Colonic mucosa (tissue), 4 donors: Measurements from ENCODE around the gene MED14. TPM values are rescaled to one million over a fixed set of nuclear protein-coding genes. Genes with fewer than 3 reads are reported as not detected.

Experiments
- DNase-seq: peaks from one replicate; pipeline ENCODE4 v3.0.0-alpha.2; 2020
- H3K27ac ChIP-seq: fragments of 200-600 bp; one replicate; pipeline ENCODE4 v1.8.0; 2021
- H3K27me3 ChIP-seq: fragments of 200-600 bp; one replicate; pipeline ENCODE4 v1.8.0; 2021
- H3K36me3 ChIP-seq: fragments of 200-600 bp; one replicate; pipeline ENCODE4 v1.8.0; 2021
- H3K4me1 ChIP-seq: fragments of 200-600 bp; one replicate; pipeline ENCODE4 v1.8.0; 2021; ENCODE audit warnings: mild to moderate bottlenecking
- H3K4me3 ChIP-seq: fragments of 200-600 bp; one replicate; pipeline ENCODE4 v1.8.0; 2021
- H3K9ac ChIP-seq, 2 donors: one replicate each; pipeline ENCODE4 v1.7.0; 2013; ENCODE audit warnings: control low read depth in 2 of 2, low read depth in 2 of 2, low read length in 2 of 2
- H3K9me3 ChIP-seq: fragments of 200-600 bp; one replicate; pipeline ENCODE4 v1.8.0; 2021
- CTCF ChIP-seq: fragments of 200-600 bp; IDR thresholded peaks from one replicate; pipeline ENCODE4 v1.8.0; 2022; ENCODE audit warnings: antibody characterized with exemption, mild to moderate bottlenecking
- intact Hi-C: fragments of 100-400 bp; cut with DNase I; formaldehyde crosslinking; loops from one replicate; pipeline ENCODE4 v1.14.1; 2022
- total RNA-seq, 2 donors: library from RNA; stranded (reverse); fragmentation: NEBNext Ultra II Directional in 1 of 2; extraction: Animal tissue kit (Norgen Biotek cat#: 25700) in 1 of 2; gene quantifications; one replicate each; pipeline ENCODE4 v1.2.1, GENCODE V29; 2021
- donor health status: healthy.
- donor health status: DM: no; HTN: no; CAD: no.
- donor health status: DM: no; HTN: no; CAD: no.

Gene MED14
- total RNA-seq, 2 donors from 2014 or later, result 59.1 to 63.0 TPM

GRCh38 chrX:40637687-40638086 lies 97.7 kb downstream of the MED14 start:
- peaks cover 13% of the 10 kb centered on the region for H3K36me3 ChIP-seq

GRCh38 chrX:40632199-40632598 lies 103.1 kb downstream of the MED14 start:
- intact Hi-C loops, result no loop called here
- Histone ChIP-seq H3K36me3 (peaks cover 19% of the 10 kb centered on the region), H3K9me3 (no peaks in the 10 kb centered on the region), H3K4me1 (no peaks in the 10 kb centered on the region), H3K27ac (no peak overlapping the region), H3K4me3 (no peak overlapping the region), H3K9ac (no peak overlapping the region), H3K27me3 (no peaks in the 10 kb centered on the region)
- TF ChIP-seq CTCF, result no peak
- DNase-seq, result no peak

More at GRCh38 chrX:40637687-40638086, 97.7 kb downstream of the MED14 start:
- no peak overlapping the region for H3K4me3 ChIP-seq
- intact Hi-C loops, result no loop called here
- H3K27me3 ChIP-seq, result no peaks in the 10 kb centered on the region
- H3K9me3 ChIP-seq, result no peaks in the 10 kb centered on the region
- no peak for DNase-seq
- TF ChIP-seq CTCF, result no peak
- no peaks in the 10 kb centered on the region for H3K4me1 ChIP-seq
- no peak overlapping the region for H3K27ac ChIP-seq
- H3K9ac ChIP-seq, result no peak overlapping the region

- H3K36me3 ChIP-seq, result peaks cover 6% of the 10 kb centered on the region
These were observed 106.8 kb downstream of the MED14 start for GRCh38 chrX:40628506-40628905.

GRCh38 chrX:40625294-40625693 lies 110.0 kb downstream of the MED14 start:
- Histone ChIP-seq H3K9ac (no peak overlapping the region), H3K27me3 (no peaks in the 10 kb centered on the region), H3K36me3 (peaks cover 2% of the 10 kb centered on the region), H3K9me3 (no peaks in the 10 kb centered on the region), H3K4me3 (no peak overlapping the region), H3K27ac (no peak overlapping the region), H3K4me1 (no peaks in the 10 kb centered on the region)
- DNase-seq, result no peak
- intact Hi-C loops, result no loop called here
- no peak for TF ChIP-seq CTCF

More at GRCh38 chrX:40628506-40628905, 106.8 kb downstream of the MED14 start:
- Histone ChIP-seq H3K27ac (no peak overlapping the region), H3K9ac (no peak overlapping the region), H3K27me3 (no peaks in the 10 kb centered on the region), H3K4me3 (no peak overlapping the region), H3K9me3 (no peaks in the 10 kb centered on the region), H3K4me1 (no peaks in the 10 kb centered on the region)
- no peak for TF ChIP-seq CTCF
- DNase-seq, result no peak
- intact Hi-C loops, result no loop called here

- Histone ChIP-seq H3K9me3 (no peaks in the 10 kb centered on the region), H3K27ac (no peak overlapping the region), H3K9ac (no peak overlapping the region), H3K4me1 (no peaks in the 10 kb centered on the region), H3K36me3 (no peaks in the 10 kb centered on the region), H3K27me3 (no peaks in the 10 kb centered on the region), H3K4me3 (no peak overlapping the region)
- TF ChIP-seq CTCF, result no peak
- DNase-seq, result no peak
- intact Hi-C loops, result no loop called here
These were observed 111.7 kb downstream of the MED14 start for GRCh38 chrX:40623665-40624064.

GRCh38 chrX:40623139-40623536 lies 112.2 kb downstream of the MED14 start, which contains the start of gene MPC1L:
Gene MPC1L, plus strand, starts transcription at chrX:40623428. Its CDS starts 138 bp downstream, at chrX:40623566.
- Histone ChIP-seq H3K9me3 (no peaks in the 10 kb centered on the region), H3K4me1 (no peaks in the 10 kb centered on the region), H3K4me3 (no peak within 1 kb of the TSS), H3K27me3 (no peaks in the 10 kb centered on the region), H3K36me3 (no peaks in the 10 kb centered on the region), H3K27ac (no peak within 1 kb of the TSS), H3K9ac (no peak within 1 kb of the TSS)
- intact Hi-C loops, result no loop called here
- DNase-seq, result no peak
- no peak for TF ChIP-seq CTCF
